SU-DHL-6 (cell line): Measurements from ENCODE around the gene PDCD1.

Experiments used
- CTCF ChIP-seq: fragments of 200-600 bp; sonication (generic); IDR thresholded peaks from one replicate; pipeline ENCODE4 v1.5.1; 2017; ENCODE audit warnings: antibody characterized with exemption, mild to moderate bottlenecking, low read length, moderate library complexity; ENCODE audit not compliant: insufficient read depth, poor library complexity, severe bottlenecking
- EZH2phosphoT487 ChIP-seq: fragments of 200-600 bp; sonication (generic), shearing (Covaris generic); conservative IDR thresholded peaks from 2 replicates; pipeline ENCODE4 v1.6.1; 2018; ENCODE audit warnings: mild to moderate bottlenecking, antibody characterized with exemption, low read length, moderate library complexity, mixed read lengths

GRCh38 chr2:241851325-241852115 lies 7.2 kb downstream of the PDCD1 start:
- TF ChIP-seq CTCF (no peak), EZH2phosphoT487 (no peak)
